Neuronal stem cell (in vitro differentiated cells): ENCODE data around the gene MDP1.

Experiments
- DNase-seq: peaks from one replicate; pipeline ENCODE4 v3.0.0-alpha.2; 2013; ENCODE audit warnings: low spot score
- H2AFZ ChIP-seq: one replicate; pipeline ENCODE4 v1.6.1; 2013; ENCODE audit warnings: mild to moderate bottlenecking, low read length, inconsistent platforms
- H2AK5ac ChIP-seq: 2 replicates; pipeline ENCODE4 v1.6.1; 2013; ENCODE audit warnings: low read depth, mild to moderate bottlenecking, inconsistent platforms, low read length, moderate library complexity, mixed read lengths
- H2BK120ac ChIP-seq: 2 replicates; pipeline ENCODE4 v1.6.1; 2013; ENCODE audit warnings: low read depth, mild to moderate bottlenecking, inconsistent platforms, low read length, moderate library complexity, mixed read lengths
- H2BK12ac ChIP-seq: one replicate; pipeline ENCODE4 v1.6.1; 2013; ENCODE audit warnings: low read length, inconsistent platforms
- H2BK15ac ChIP-seq: 2 replicates; pipeline ENCODE4 v1.6.1; 2013; ENCODE audit warnings: mild to moderate bottlenecking, low read length, inconsistent platforms, mixed read lengths
- H2BK5ac ChIP-seq: one replicate; pipeline ENCODE4 v1.6.1; 2013; ENCODE audit warnings: inconsistent platforms, mild to moderate bottlenecking, low read length, moderate library complexity
- H3K14ac ChIP-seq: one replicate; pipeline ENCODE4 v1.6.1; 2013; ENCODE audit warnings: low read length, inconsistent platforms
- H3K18ac ChIP-seq: 2 replicates; pipeline ENCODE4 v1.6.1; 2013; ENCODE audit warnings: low read length, inconsistent platforms
- H3K23ac ChIP-seq: 2 replicates; pipeline ENCODE4 v1.6.1; 2013; ENCODE audit warnings: low read depth, mild to moderate bottlenecking, mixed read lengths, low read length, inconsistent platforms; ENCODE audit not compliant: poor library complexity
- H3K27ac ChIP-seq: replicated peaks from 3 replicates; pipeline ENCODE4 v1.5.1; 2013; ENCODE audit warnings: low read length, inconsistent platforms
- H3K27me3 ChIP-seq, 3 experiments: 2 replicates each; pipeline ENCODE4 v1.6.1; 2013; ENCODE audit warnings: low read length in 3 of 3, mild to moderate bottlenecking in 2 of 3, inconsistent platforms in 1 of 3, low read depth in 1 of 3, mixed read lengths in 1 of 3, moderate library complexity in 1 of 3; ENCODE audit not compliant: control insufficient read depth in 3 of 3, insufficient read depth in 3 of 3
- H3K36me3 ChIP-seq, 2 donors: replicated peaks in 1 of 2; 2 replicates each; pipeline ENCODE4 v1.6.1; 2013; ENCODE audit warnings: low read length in 2 of 2; ENCODE audit not compliant: control insufficient read depth in 2 of 2, insufficient read depth in 2 of 2
- H3K4ac ChIP-seq: 2 replicates; pipeline ENCODE4 v1.6.1; 2013; ENCODE audit warnings: inconsistent platforms, mild to moderate bottlenecking, low read length, moderate library complexity
- H3K4me1 ChIP-seq, 2 donors: 1 replicate in 1 of 2; 2 replicates in 1 of 2; pipeline ENCODE4 v1.6.1; 2013; ENCODE audit warnings: low read length in 2 of 2, low read depth in 1 of 2; ENCODE audit not compliant: control insufficient read depth in 2 of 2, insufficient read depth in 1 of 2
- H3K4me2 ChIP-seq: one replicate; pipeline ENCODE4 v1.6.1; 2013; ENCODE audit warnings: mild to moderate bottlenecking, low read length, inconsistent platforms; ENCODE audit not compliant: insufficient read depth, poor library complexity, severe bottlenecking
- H3K4me3 ChIP-seq, 2 donors: 2 replicates each; pipeline ENCODE4 v1.5.1; 2013; ENCODE audit warnings: low read length in 2 of 2, mild to moderate bottlenecking in 2 of 2, inconsistent platforms in 1 of 2, moderate library complexity in 1 of 2
- H3K79me1 ChIP-seq: one replicate; pipeline ENCODE4 v1.6.1; 2013; ENCODE audit warnings: low read depth, mild to moderate bottlenecking, inconsistent platforms, low read length, moderate library complexity
- H3K9ac ChIP-seq: one replicate; pipeline ENCODE4 v1.6.1; 2013; ENCODE audit warnings: mild to moderate bottlenecking, low read depth, low read length, inconsistent platforms; ENCODE audit not compliant: poor library complexity
- H3K9me3 ChIP-seq, 2 donors: replicated peaks in 1 of 2; 2 replicates each; pipeline versions ENCODE3 to v1.6.1; 2013; ENCODE audit warnings: low read length in 2 of 2, mild to moderate bottlenecking in 2 of 2, inconsistent platforms in 1 of 2, low read depth in 1 of 2, mixed read lengths in 1 of 2, moderate library complexity in 1 of 2; ENCODE audit not compliant: control insufficient read depth in 2 of 2, insufficient read depth in 1 of 2
- H4K8ac ChIP-seq: one replicate; pipeline ENCODE4 v1.6.1; 2013; ENCODE audit warnings: low read depth, mild to moderate bottlenecking, inconsistent platforms, low read length, moderate library complexity
- H4K91ac ChIP-seq: one replicate; pipeline ENCODE4 v1.6.1; 2013; ENCODE audit warnings: low read length, low read depth, mild to moderate bottlenecking, inconsistent platforms; ENCODE audit not compliant: poor library complexity
- WGBS, 2 donors: extraction: QIAGEN DNeasy Blood & Tissue Kit; methylation state at CpG; one replicate each; pipeline ENCODE4 v1.1.7; 2013; ENCODE audit warnings: missing lambda C conversion rate in 2 of 2, mixed read lengths in 1 of 2; ENCODE audit not compliant: insufficient read length in 2 of 2, insufficient replicate concordance in 1 of 2; ENCODE audit errors: extremely low coverage in 2 of 2; 5-methylcytosine and 5-hydroxymethylcytosine counted together

Gene MDP1

GRCh38 chr14:24181371-24182077 is 34.3 kb downstream of the MDP1 start:
- Histone ChIP-seq H2BK5ac (no peak overlapping the region), H3K4ac (no peak overlapping the region), H4K8ac (no peak overlapping the region), H2AK5ac (no peak overlapping the region), H3K36me3 (peaks cover 85 to 94% of the 10 kb centered on the region in 2 donors), H3K4me3 (no peak overlapping the region), H4K91ac (no peak overlapping the region), H3K9ac (peak overlapping the region; percentile 44), H3K79me1 (peaks cover 5% of the 10 kb centered on the region), H2BK12ac (no peak overlapping the region), H3K23ac (peak overlapping the region; percentile 43), H3K27me3 (no peaks in the 10 kb centered on the region), H3K9me3 (no peaks in the 10 kb centered on the region), H2AFZ (no peak overlapping the region), H2BK15ac (no peak overlapping the region), H3K27ac (no peak overlapping the region), H3K18ac (no peak overlapping the region), H2BK120ac (no peak overlapping the region), H3K4me1 (no peaks in the 10 kb centered on the region), H3K14ac (no peak overlapping the region), H3K4me2 (no peak overlapping the region)
- no peak for DNase-seq
- no CpG with 5 or more reads among the region's 19 CpGs for WGBS, 2 donors

GRCh38 chr14:24179961-24180796 is 35.7 kb downstream of the MDP1 start:
- no peak overlapping the region for H3K18ac ChIP-seq
- no CpG with 5 or more reads among the region's 18 CpGs for WGBS, 2 donors
- peak overlapping the region; percentile 17 for H4K8ac ChIP-seq

GRCh38 chr14:24179294-24179960 is 36.4 kb downstream of the MDP1 start:
- no peak overlapping the region for H3K14ac ChIP-seq
- no peak overlapping the region for H4K8ac ChIP-seq
- H3K4me1 ChIP-seq = no peaks in the 10 kb centered on the region
- no peak overlapping the region for H4K91ac ChIP-seq
- no CpG with 5 or more reads among the region's 14 CpGs for WGBS, 2 donors
- no peak overlapping the region for H3K23ac ChIP-seq
- no peaks in the 10 kb centered on the region for H3K27me3 ChIP-seq
- H3K36me3 ChIP-seq = peaks cover 71 to 73% of the 10 kb centered on the region in 2 donors
- DNase-seq = no peak
- no peak overlapping the region for H3K4ac ChIP-seq
- no peak overlapping the region for H2AFZ ChIP-seq
- peak overlapping the region; percentile 66 for H2BK5ac ChIP-seq
- no peak overlapping the region for H3K9ac ChIP-seq
- H3K18ac ChIP-seq = no peak overlapping the region
- H3K9me3 ChIP-seq = no peaks in the 10 kb centered on the region
- no peak overlapping the region for H2BK120ac ChIP-seq
- no peak overlapping the region for H3K4me3 ChIP-seq
- H3K79me1 ChIP-seq = peaks cover 5% of the 10 kb centered on the region
- H2BK12ac ChIP-seq = no peak overlapping the region
- no peak overlapping the region for H2AK5ac ChIP-seq
- H3K4me2 ChIP-seq = no peak overlapping the region
- H3K27ac ChIP-seq = no peak overlapping the region
- no peak overlapping the region for H2BK15ac ChIP-seq

More at GRCh38 chr14:24179961-24180796, 35.7 kb downstream of the MDP1 start:
- H4K91ac ChIP-seq = no peak overlapping the region
- H3K9me3 ChIP-seq = no peaks in the 10 kb centered on the region
- peak overlapping the region; percentile 60 for H3K9ac ChIP-seq
- no peak overlapping the region for H2AFZ ChIP-seq
- no peak overlapping the region for H3K23ac ChIP-seq
- H3K27ac ChIP-seq = no peak overlapping the region
- H3K4me1 ChIP-seq = no peaks in the 10 kb centered on the region
- no peak overlapping the region for H2AK5ac ChIP-seq
- peaks cover 76 to 80% of the 10 kb centered on the region in 2 donors for H3K36me3 ChIP-seq
- no peak overlapping the region for H3K14ac ChIP-seq
- H3K4me3 ChIP-seq = no peak overlapping the region
- H2BK120ac ChIP-seq = no peak overlapping the region
- H2BK5ac ChIP-seq = peak overlapping the region; percentile 66
- peaks cover 5% of the 10 kb centered on the region for H3K79me1 ChIP-seq
- no peak overlapping the region for H2BK15ac ChIP-seq
- DNase-seq = no peak
- H3K27me3 ChIP-seq = no peaks in the 10 kb centered on the region
- H2BK12ac ChIP-seq = no peak overlapping the region
- H3K4ac ChIP-seq = no peak overlapping the region
- no peak overlapping the region for H3K4me2 ChIP-seq
